BJ (cell line): Measurements from ENCODE around the gene CSNK1E. TPM values are rescaled to one million over a fixed set of nuclear protein-coding genes. Genes with fewer than 3 reads are reported as not detected.

Source experiments
- CTCF ChIA-PET: fragments of 350-600 bp; formaldehyde crosslinking; extraction: SDS; loops from one replicate; lab custom pipeline; 2021; ENCODE audit warnings: antibody characterized with exemption, inconsistent platforms; lab: Yijun Ruan, JAX
- POLR2A ChIA-PET: fragments of 300-600 bp; sonication (Branson Sonifier 250); formaldehyde crosslinking; extraction: SDS; loops from one replicate; lab custom pipeline; 2021; ENCODE audit warnings: antibody characterized with exemption; lab: Charles Lee
- DNase-seq: peaks from one replicate; pipeline ENCODE4 v3.0.0-alpha.2; 2011; ENCODE audit warnings: low read depth
- H3K27me3 ChIP-seq: 2 replicates; pipeline ENCODE4 v1.6.0; 2011; ENCODE audit warnings: low read length; ENCODE audit not compliant: control insufficient read depth, insufficient read depth
- H3K36me3 ChIP-seq: 2 replicates; pipeline ENCODE4 v1.5.1; 2011; ENCODE audit warnings: low read length; ENCODE audit not compliant: control insufficient read depth, insufficient read depth
- H3K4me3 ChIP-seq: 2 replicates; pipeline ENCODE4 v1.5.1; 2011; ENCODE audit warnings: low read depth, mild to moderate bottlenecking, control low read depth, low read length
- polyA plus RNA-seq: library from polyadenylated mRNA; depleted of rRNA; stranded (reverse); fragments of >200 nt; gene quantifications from 2 replicates; pipeline ENCODE4 v1.2.3, GENCODE V29; 2011
- TF ChIP-seq, protein P1 (sequence below): IDR thresholded peaks from 2 replicates; pipeline ENCODE4 v1.5.1; 2011; ENCODE audit warnings: low read depth, mild to moderate bottlenecking, control low read depth, inconsistent platforms, low read length, moderate library complexity; ENCODE audit not compliant: insufficient read depth

Gene CSNK1E
- polyA plus RNA-seq, 1 experiment: 183 TPM

DNA sequence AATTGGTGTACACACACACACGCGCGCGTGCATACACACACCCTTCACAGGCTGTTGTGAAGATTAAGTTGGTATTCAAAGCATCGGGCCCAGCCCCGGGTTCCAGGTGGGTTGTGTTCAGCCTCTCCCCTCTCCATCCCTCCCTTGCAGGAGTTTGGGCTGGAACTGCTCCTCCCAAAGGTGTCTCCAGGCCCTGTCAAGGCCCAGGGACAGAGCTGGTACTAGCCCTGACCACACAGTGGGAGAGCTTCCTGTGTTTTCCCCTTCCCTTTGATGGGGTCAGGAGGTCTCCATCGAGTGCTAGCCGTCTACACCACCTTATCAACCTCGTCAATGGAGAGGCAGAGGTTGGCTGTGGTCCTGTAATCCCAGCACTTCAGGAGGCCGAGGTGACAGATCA lies 36.5 kb upstream of the CSNK1E start:
- no peak for DNase-seq
- H3K36me3 ChIP-seq: no peaks in the 10 kb centered on the region; the same call in 1 of the 2 replicates
- ChIA-PET CTCF (interaction anchor here (0.7 to 1.8 kb wide), 6 partner anchors 91 to 301 kb away, joined by 3 to 8 read pairs (median 4); no protein-coding TSS in a partner anchor), POLR2A (no interaction called here)
- TF ChIP-seq, protein P1, sequence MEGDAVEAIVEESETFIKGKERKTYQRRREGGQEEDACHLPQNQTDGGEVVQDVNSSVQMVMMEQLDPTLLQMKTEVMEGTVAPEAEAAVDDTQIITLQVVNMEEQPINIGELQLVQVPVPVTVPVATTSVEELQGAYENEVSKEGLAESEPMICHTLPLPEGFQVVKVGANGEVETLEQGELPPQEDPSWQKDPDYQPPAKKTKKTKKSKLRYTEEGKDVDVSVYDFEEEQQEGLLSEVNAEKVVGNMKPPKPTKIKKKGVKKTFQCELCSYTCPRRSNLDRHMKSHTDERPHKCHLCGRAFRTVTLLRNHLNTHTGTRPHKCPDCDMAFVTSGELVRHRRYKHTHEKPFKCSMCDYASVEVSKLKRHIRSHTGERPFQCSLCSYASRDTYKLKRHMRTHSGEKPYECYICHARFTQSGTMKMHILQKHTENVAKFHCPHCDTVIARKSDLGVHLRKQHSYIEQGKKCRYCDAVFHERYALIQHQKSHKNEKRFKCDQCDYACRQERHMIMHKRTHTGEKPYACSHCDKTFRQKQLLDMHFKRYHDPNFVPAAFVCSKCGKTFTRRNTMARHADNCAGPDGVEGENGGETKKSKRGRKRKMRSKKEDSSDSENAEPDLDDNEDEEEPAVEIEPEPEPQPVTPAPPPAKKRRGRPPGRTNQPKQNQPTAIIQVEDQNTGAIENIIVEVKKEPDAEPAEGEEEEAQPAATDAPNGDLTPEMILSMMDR: no peak
- no peak overlapping the region for H3K4me3 ChIP-seq
- no peaks in the 10 kb centered on the region for H3K27me3 ChIP-seq

DNA sequence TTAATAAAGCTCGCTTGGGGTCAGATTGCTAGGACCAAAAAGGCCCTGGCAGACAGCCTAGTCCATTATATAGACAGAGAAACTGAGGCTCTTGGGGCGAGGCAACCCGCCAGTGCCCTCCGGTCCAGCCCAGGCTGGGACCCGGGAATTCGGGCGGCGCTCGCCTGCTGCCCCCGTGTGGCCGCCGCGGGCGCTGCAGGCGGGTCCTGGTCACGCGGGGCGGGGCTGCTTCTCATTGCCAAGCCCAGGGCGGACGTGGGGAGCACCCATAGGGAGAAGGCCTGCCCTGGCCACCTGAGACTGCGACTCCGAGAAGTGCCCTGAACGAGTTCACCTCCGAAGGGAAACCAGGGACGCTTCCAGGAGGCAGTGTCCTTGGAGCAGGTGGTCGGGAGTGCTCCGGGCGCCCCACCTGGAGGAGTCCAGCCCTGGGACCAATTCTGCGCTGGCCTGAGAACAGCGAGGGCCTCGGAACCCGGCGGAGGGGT lies 36.0 kb upstream of the CSNK1E start:
- POLR2A ChIA-PET: no interaction called here
- Histone ChIP-seq H3K36me3 (no peaks in the 10 kb centered on the region; the same call in 1 of the 2 replicates), H3K27me3 (no peaks in the 10 kb centered on the region), H3K4me3 (no peak overlapping the region)
- TF ChIP-seq, protein P1: peak; percentile 67
- CTCF ChIA-PET: interaction anchor here (0.6 to 1.8 kb wide), 13 partner anchors 12 to 414 kb away, joined by 3 to 7 read pairs (median 3); no protein-coding TSS in a partner anchor
- DNase-seq: no peak

DNA sequence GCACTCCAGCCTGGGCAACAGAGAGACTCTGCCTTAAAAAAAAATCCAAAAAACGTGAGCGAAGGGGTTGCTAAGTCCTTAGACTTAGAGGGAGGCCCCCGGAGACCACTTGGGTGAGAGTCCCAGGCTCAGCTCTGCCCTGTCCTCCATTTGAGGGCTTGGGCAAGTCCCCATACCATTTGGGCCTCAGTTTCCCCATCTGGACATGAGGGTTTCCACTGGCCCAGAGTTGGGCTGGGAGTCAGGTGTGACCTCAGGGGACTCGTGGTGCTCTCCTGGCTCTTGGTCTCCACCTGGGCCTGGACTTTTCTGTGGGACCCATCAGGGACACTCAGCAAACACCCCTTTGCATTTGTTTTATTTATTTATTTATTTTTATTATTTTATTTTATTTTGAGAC lies 35.2 kb upstream of the CSNK1E start:
- Histone ChIP-seq H3K36me3 (no peaks in the 10 kb centered on the region; the same call in 1 of the 2 replicates), H3K4me3 (no peak overlapping the region), H3K27me3 (no peaks in the 10 kb centered on the region)
- POLR2A ChIA-PET: no interaction called here
- CTCF ChIA-PET: interaction anchor here (0.6 to 1.2 kb wide), 8 partner anchors 12 to 310 kb away, joined by 3 to 7 read pairs (median 3); no protein-coding TSS in a partner anchor
- TF ChIP-seq, protein P1: no peak
- no peak for DNase-seq

- TF ChIP-seq, protein P1: no peak
- Histone ChIP-seq H3K27me3 (no peaks in the 10 kb centered on the region; the same call in 1 of the 2 replicates), H3K4me3 (no peak overlapping the region), H3K36me3 (no peaks in the 10 kb centered on the region; the same call in 1 of the 2 replicates)
- ChIA-PET POLR2A (no interaction called here), CTCF (interaction anchor here (1.9 kb wide), 1 partner anchor 281 kb away, joined by 14 read pairs; no protein-coding TSS in a partner anchor)
- DNase-seq: no peak
Measured at GRCh38 chr22:38350444-38351359, 33.5 kb upstream of the CSNK1E start.
